GM12875 (cell line): ENCODE results near the gene APCDD1L.

Experiments used
- H3K4me3 ChIP-seq: one replicate; pipeline ENCODE4 v1.5.1; 2011; ENCODE audit warnings: low read depth, low read length, control low read depth
- CTCF ChIP-seq: IDR thresholded peaks from 2 replicates; pipeline ENCODE4 v1.5.1; 2011; ENCODE audit warnings: low read depth, mild to moderate bottlenecking, control low read depth, inconsistent platforms, low read length, moderate library complexity, borderline replicate concordance; ENCODE audit not compliant: insufficient read depth

APCDD1L gene

GRCh38 chr20:58452667-58453255, 62.4 kb downstream of the APCDD1L start:
- H3K4me3 ChIP-seq = no peak overlapping the region
- no peak for TF ChIP-seq CTCF

GRCh38 chr20:58450254-58450653, 64.9 kb downstream of the APCDD1L start:
- TF ChIP-seq CTCF = no peak
- no peak overlapping the region for H3K4me3 ChIP-seq

GRCh38 chr20:58449681-58450221, 65.4 kb downstream of the APCDD1L start:
- H3K4me3 ChIP-seq = no peak overlapping the region
- no peak for TF ChIP-seq CTCF

GRCh38 chr20:58448958-58449357, 66.2 kb downstream of the APCDD1L start:
- TF ChIP-seq CTCF = no peak
- H3K4me3 ChIP-seq = no peak overlapping the region

- TF ChIP-seq CTCF = peak; percentile 68
- no peak overlapping the region for H3K4me3 ChIP-seq
These were observed 67.4 kb downstream of the APCDD1L start for GRCh38 chr20:58447511-58448391.

- no peak for TF ChIP-seq CTCF
- no peak overlapping the region for H3K4me3 ChIP-seq
These were observed 68.3 kb downstream of the APCDD1L start for GRCh38 chr20:58446960-58447265.
